HepG2 (cell line): Measurements from ENCODE around the gene TFB1M. TPM values are rescaled to one million over a fixed set of nuclear protein-coding genes. Genes with fewer than 3 reads are reported as not detected.

Experiments used
- ATAC-seq: fragments of 200-7000 bp; cut with Tn5 transposase; 3 replicates; pipeline ENCODE4 v1.9.1; 2020; ENCODE audit warnings: mild to moderate bottlenecking, moderate library complexity
- BruUV-seq: library from RNA; stranded (reverse); fragments of 400-500 nt; replicated peaks from 2 replicates; lab custom pipeline; 2021; lab: Mats Ljungman, UMichigan
- CTCF ChIA-PET: fragments of 300-600 bp; formaldehyde crosslinking; extraction: SDS; loops from one replicate; lab custom pipeline; 2021; ENCODE audit warnings: low total read pairs, inconsistent platforms, low intra/inter-chr PET ratio; lab: Yijun Ruan, JAX
- POLR2A ChIA-PET: fragments of 350-600 bp; sonication (Branson Sonifier 250); formaldehyde crosslinking; loops from one replicate; lab custom pipeline; 2020; ENCODE audit warnings: antibody characterized with exemption, inconsistent platforms; lab: Yijun Ruan, JAX
- DNase-seq: peaks from one replicate; pipeline ENCODE4 v3.0.0-alpha.2; 2015; ENCODE audit warnings: low spot score
- FAIRE-seq: peaks from 3 replicates; lab custom pipeline; 2011; peaks lifted over from hg19 to GRCh38; lab: Jason Lieb, UNC
- H2AFZ ChIP-seq: one replicate; pipeline ENCODE4 v1.6.1; 2011; ENCODE audit warnings: low read length, inconsistent platforms
- H3K27ac ChIP-seq: fragments of 300-600 bp; 3 replicates; pipeline ENCODE4 v1.8.0; 2011; ENCODE audit warnings: mixed run types, mild to moderate bottlenecking, mixed read lengths, low read length, inconsistent platforms; ENCODE audit not compliant: insufficient read depth; ENCODE audit errors: extremely low read length
- H3K27me3 ChIP-seq, 2 experiments: fragments of 200-600 bp in 1 of 2; 2 replicates in 1 of 2; 3 replicates in 1 of 2; pipeline versions ENCODE4 v1.6.0 to v1.8.0; 2011; ENCODE audit warnings: low read length in 2 of 2, mild to moderate bottlenecking in 2 of 2, moderate library complexity in 2 of 2, inconsistent platforms in 1 of 2; ENCODE audit not compliant: insufficient read depth in 2 of 2, control insufficient read depth in 1 of 2
- H3K36me3 ChIP-seq, 2 experiments: fragments of 200-600 bp in 1 of 2; replicated peaks in 1 of 2; 2 replicates in 1 of 2; 3 replicates in 1 of 2; pipeline versions ENCODE4 v1.5.1 to v1.8.0; 2011; ENCODE audit warnings: low read length in 2 of 2, inconsistent platforms in 1 of 2; ENCODE audit not compliant: insufficient read depth in 2 of 2, control insufficient read depth in 1 of 2
- H3K4me1 ChIP-seq: 2 replicates; pipeline ENCODE4 v1.5.1; 2012; ENCODE audit warnings: low read length, inconsistent platforms; ENCODE audit not compliant: insufficient read depth
- H3K4me2 ChIP-seq: 2 replicates; pipeline ENCODE4 v1.6.0; 2011; ENCODE audit warnings: low read depth, low read length, inconsistent platforms
- H3K4me3 ChIP-seq, 3 experiments: fragments of 200-600 bp in 1 of 3; sonication (generic), shearing (Covaris generic) in 1 of 3; replicated peaks in 1 of 3; 2 replicates each; pipeline ENCODE4 v1.5.1; 2011 to 2016; ENCODE audit warnings: low read length in 3 of 3, inconsistent platforms in 2 of 3, low read depth in 2 of 3, mild to moderate bottlenecking in 2 of 3, control low read depth in 1 of 3, mixed read lengths in 1 of 3; ENCODE audit not compliant: insufficient read depth in 1 of 3
- H3K79me2 ChIP-seq: one replicate; pipeline ENCODE4 v1.6.1; 2011; ENCODE audit warnings: low read length, inconsistent platforms; ENCODE audit not compliant: insufficient read depth
- H3K9ac ChIP-seq: 2 replicates; pipeline ENCODE4 v1.6.0; 2011; ENCODE audit warnings: mild to moderate bottlenecking, low read depth, low read length, inconsistent platforms; ENCODE audit not compliant: insufficient read depth
- H3K9me3 ChIP-seq: 2 replicates; pipeline ENCODE4 v1.5.1; 2012; ENCODE audit warnings: mild to moderate bottlenecking, low read length
- H4K20me1 ChIP-seq: 2 replicates; pipeline ENCODE4 v1.6.0; 2011; ENCODE audit warnings: inconsistent platforms, mild to moderate bottlenecking, low read length, moderate library complexity; ENCODE audit not compliant: insufficient read depth
- TMF1 ChIP-seq: sonication (generic); formaldehyde crosslinking; IDR thresholded peaks from 2 replicates; pipeline ENCODE4 v1.8.1; 2022; ENCODE audit warnings: low read depth, missing genetic modification reagents
- ZC3H13 ChIP-seq: sonication (generic); formaldehyde crosslinking; IDR thresholded peaks from 2 replicates; pipeline ENCODE4 v1.8.1; 2023; ENCODE audit warnings: mild to moderate bottlenecking, missing genetic modification reagents, moderate library complexity
- ZFP41 ChIP-seq: sonication (generic); formaldehyde crosslinking; IDR thresholded peaks from 2 replicates; pipeline ENCODE4 v1.4.0; 2020; ENCODE audit warnings: mild to moderate bottlenecking, missing genetic modification reagents, borderline replicate concordance
- WGBS: methylation state at CpG from one replicate; pipeline ENCODE4 v1.1.6; 2017; ENCODE audit warnings: low lambda C conversion rate; 5-methylcytosine and 5-hydroxymethylcytosine counted together
- in situ Hi-C: cut with HindIII; loops from 2 replicates; pipeline ENCODE4 v1.10.0; 2017; ENCODE audit warnings: low pct_unique_long_range_greater_than_20kb; ENCODE audit not compliant: extremely low pct_ligation_motif_present
- intact Hi-C: fragments of 100-400 bp; cut with micrococcal nuclease; formaldehyde crosslinking; loops from one replicate; pipeline ENCODE4 v1.10.0; 2022; ENCODE audit not compliant: unreplicated experiment
- polyA plus RNA-seq, 8 experiments: library from polyadenylated mRNA; depleted of rRNA in 3 of 8; stranded (reverse) in 7 of 8; unstranded in 1 of 8; fragments of >200 nt; fragmentation: Illumina TruSeq in 4 of 8; extraction: Trizol in 4 of 8; gene quantifications; 2 replicates each; pipeline versions ENCODE4 v1.2.1 to v1.2.3, GENCODE V29; 2011 to 2016; ENCODE audit warnings: low read depth in 4 of 8, missing spikeins in 1 of 8, mixed read lengths in 1 of 8; ENCODE audit not compliant: insufficient read depth in 1 of 8
- total RNA-seq, 5 experiments: library from RNA; depleted of rRNA; stranded (reverse); fragments of >200 nt; fragmentation: Illumina TruSeq; extraction: Trizol; gene quantifications; 2 replicates each; pipeline ENCODE4 v1.2.3, GENCODE V29; 2016; ENCODE audit warnings: low read depth in 1 of 5
- TF ChIP-seq, protein P1 (sequence below): sonication (generic); formaldehyde crosslinking; IDR thresholded peaks from 2 replicates; pipeline ENCODE4 v1.4.0; 2020; ENCODE audit warnings: missing genetic modification reagents, borderline replicate concordance
- TF ChIP-seq, protein P2 (sequence below): sonication (generic); formaldehyde crosslinking; IDR thresholded peaks from 2 replicates; pipeline ENCODE4 v1.5.0; 2020; ENCODE audit warnings: missing genetic modification reagents

Gene TFB1M
- total and polyA plus RNA-seq, 2 of the 13 experiments (the other 11 are each of a cell fraction or from before 2014, with no cell fraction given), result 91.4 to 122 TPM

DNA sequence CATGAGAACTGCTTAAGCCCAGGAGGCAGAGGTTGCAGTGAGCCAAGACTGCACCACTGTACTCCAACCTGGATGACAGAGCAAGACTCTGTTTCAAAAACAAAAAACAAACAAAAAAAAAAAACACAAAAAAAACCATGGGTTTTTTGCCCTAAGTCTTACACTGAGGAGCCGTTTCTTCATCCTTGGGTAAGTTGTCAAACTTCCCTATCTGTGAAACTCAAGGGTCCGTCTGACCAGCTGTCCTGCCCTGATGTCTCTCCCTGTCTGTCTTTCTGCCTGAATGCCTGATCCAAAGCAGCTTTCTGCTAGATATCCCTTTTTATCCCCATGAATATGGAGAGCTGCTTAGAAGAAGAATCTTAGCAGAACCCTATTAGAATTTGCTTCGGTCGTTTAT is 91.8 kb downstream of the TFB1M start:
- 0 out of 2 replicates have a peak, but pooled peaks cover 7% of the 10 kb centered on the region for H3K9me3 ChIP-seq
- TF ChIP-seq ZFP41 (no peak), ZC3H13 (CRISPR knock-in tag) (no peak), TMF1 (CRISPR knock-in tag) (no peak)
- TF ChIP-seq, protein P1, sequence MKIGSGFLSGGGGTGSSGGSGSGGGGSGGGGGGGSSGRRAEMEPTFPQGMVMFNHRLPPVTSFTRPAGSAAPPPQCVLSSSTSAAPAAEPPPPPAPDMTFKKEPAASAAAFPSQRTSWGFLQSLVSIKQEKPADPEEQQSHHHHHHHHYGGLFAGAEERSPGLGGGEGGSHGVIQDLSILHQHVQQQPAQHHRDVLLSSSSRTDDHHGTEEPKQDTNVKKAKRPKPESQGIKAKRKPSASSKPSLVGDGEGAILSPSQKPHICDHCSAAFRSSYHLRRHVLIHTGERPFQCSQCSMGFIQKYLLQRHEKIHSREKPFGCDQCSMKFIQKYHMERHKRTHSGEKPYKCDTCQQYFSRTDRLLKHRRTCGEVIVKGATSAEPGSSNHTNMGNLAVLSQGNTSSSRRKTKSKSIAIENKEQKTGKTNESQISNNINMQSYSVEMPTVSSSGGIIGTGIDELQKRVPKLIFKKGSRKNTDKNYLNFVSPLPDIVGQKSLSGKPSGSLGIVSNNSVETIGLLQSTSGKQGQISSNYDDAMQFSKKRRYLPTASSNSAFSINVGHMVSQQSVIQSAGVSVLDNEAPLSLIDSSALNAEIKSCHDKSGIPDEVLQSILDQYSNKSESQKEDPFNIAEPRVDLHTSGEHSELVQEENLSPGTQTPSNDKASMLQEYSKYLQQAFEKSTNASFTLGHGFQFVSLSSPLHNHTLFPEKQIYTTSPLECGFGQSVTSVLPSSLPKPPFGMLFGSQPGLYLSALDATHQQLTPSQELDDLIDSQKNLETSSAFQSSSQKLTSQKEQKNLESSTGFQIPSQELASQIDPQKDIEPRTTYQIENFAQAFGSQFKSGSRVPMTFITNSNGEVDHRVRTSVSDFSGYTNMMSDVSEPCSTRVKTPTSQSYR (CRISPR knock-in tag), result no peak
- TF ChIP-seq, protein P2, sequence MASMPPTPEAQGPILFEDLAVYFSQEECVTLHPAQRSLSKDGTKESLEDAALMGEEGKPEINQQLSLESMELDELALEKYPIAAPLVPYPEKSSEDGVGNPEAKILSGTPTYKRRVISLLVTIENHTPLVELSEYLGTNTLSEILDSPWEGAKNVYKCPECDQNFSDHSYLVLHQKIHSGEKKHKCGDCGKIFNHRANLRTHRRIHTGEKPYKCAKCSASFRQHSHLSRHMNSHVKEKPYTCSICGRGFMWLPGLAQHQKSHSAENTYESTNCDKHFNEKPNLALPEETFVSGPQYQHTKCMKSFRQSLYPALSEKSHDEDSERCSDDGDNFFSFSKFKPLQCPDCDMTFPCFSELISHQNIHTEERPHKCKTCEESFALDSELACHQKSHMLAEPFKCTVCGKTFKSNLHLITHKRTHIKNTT (CRISPR knock-in tag), result no peak
- ChIA-PET CTCF (no interaction called here), POLR2A (no interaction called here)
- no peak overlapping the region for H3K27ac ChIP-seq
- intact Hi-C loops (no loop called here), in situ Hi-C loops (no loop called here)
- no peak overlapping the region for H3K4me3 ChIP-seq
- no peak overlapping the region for H3K9ac ChIP-seq
- DNase-seq (no peak), FAIRE-seq (no peak), ATAC-seq (no peak)
- H4K20me1 ChIP-seq, result no peaks in the 10 kb centered on the region
- peaks cover 17% of the 10 kb centered on the region for H3K4me1 ChIP-seq
- no peaks in the 10 kb centered on the region for H3K36me3 ChIP-seq
- no peak overlapping the region for H2AFZ ChIP-seq
- H3K27me3 ChIP-seq, result no peaks in the 10 kb centered on the region
- H3K79me2 ChIP-seq, result no peaks in the 10 kb centered on the region
- no TSS peak for BruUV-seq
- no peak overlapping the region for H3K4me2 ChIP-seq
- 53% methylated on average over 4 of the region's 4 CpGs for WGBS
